Fibroblast of skin of scalp (primary cell): ENCODE data around the gene NIPA2.

Source experiments
- DNase-seq: peaks from one replicate; pipeline ENCODE4 v3.0.0-alpha.2; 2013

The NIPA2 gene

DNA sequence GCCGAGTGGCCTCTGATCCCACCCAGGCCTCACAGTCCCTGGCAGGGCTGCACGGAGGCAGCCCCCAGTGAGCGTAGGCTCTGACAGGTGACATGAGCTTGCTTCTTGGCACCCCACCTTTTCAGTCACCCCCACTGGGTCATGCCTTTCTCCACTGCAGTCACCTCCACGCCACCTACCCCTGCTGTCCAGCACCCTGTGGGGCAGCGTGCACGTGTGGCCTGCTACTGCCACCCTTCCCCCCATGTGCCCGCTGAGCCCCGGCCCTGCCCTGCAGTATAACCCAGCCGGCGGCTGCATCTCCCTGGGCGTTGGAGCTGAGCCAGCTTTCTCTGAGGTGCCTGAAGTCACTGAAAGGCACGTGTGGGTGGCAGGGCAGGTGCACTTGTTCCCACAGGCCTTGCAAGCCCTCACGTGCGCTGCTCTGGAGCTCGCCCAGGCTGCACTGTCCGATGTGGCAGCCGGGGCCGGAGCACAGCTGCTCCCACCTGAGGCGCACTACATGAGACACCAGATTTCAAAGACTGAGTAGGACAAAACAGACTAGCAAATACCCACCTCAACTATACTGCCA, 65.6 kb downstream of the NIPA2 start:
- no peak for DNase-seq

DNA sequence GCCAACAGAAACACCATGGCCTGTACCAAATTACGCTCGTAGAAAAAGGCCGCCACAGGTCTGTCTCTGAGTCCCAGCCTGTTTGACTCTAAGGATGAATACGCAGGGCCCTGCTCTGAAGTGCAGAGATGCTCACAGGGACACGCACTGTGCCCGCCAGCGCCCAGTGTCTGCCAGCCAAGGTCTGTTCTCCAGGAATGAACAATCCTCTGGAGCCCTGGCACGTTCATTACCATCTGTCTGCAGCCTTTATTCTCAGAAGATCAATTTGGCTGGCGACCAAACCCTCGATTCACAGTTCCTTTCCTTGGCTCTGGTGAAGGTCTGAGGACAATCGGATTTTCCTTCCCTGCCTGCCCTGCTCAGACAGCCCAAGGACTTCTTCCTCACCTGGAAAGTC, 66.3 kb downstream of the NIPA2 start:
- DNase-seq = no peak

DNA sequence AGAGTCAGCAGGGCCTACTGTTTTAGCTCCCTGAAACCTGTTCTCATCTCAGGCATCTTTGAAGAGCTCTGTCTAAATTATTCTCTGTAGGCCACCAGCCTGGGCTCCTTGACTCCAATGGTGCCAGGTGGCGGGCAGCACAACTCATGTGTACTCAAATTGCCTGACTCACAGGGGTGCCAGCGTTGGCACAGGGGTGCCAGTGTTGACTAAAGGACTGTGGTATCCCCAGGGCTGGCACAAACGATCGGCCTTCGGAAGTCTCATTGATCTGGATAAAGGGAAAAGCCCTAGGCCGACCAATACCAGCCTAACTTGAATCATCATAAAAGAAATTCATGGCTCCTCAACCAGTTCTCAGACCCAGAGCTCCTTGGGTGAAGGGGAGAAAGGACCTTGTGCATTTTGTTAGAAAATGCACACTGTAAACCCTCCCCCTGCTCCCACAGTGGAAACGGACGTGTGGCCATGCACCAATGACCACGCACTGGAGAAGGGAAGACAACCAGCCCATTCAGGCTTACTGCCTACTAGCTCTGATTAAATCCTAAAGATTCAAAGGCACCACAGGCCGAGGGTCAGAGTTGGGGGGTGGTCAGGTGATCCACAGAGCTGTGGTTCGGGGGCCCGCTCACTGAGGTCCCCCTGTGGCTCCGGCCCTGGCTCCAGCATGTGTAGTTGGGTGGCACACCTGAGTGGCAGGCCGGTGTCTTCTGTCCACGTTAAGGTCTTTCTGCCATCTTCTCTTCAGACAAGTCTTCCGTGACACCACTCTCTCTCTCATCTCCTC, 68.9 kb downstream of the NIPA2 start:
- DNase-seq = no peak

DNA sequence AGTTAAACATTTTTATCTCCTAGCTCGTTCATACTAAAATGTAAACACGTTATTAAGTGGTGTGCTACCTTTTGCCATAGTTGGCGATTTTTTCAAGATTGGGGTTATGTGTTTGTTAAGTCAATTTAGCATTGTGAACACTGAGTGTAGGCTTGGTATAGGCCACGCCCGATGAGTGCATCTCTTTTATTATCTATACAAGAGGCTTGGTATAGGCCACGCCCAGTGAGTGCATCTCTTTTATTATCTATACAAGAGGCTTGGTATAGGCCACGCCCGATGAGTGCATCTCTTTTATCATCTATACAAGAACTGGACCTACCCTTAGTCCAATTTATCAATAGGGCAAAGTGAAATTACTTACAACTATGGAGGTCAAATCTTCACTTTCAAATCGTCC, 70.4 kb downstream of the NIPA2 start:
- no peak for DNase-seq

DNA sequence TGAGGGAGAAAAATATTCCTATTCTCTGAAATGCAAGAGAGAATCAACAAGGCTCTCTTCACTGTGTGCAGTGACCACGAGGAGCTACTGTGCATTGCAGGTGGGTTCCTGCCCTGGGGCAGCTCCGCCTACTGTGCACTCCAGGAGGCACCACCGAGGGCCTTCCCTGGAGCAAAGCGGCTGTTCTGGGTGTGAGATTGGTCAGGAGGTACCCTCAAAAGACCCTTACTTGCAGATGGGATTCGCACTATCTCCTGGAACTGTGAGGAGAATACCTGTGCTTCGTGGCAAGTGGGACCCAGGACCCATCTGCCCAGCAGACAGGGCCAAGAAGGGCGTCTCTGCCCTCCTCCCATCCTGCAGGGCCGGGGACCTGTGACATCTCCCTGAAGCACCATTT, 72.8 kb downstream of the NIPA2 start:
- no peak for DNase-seq

DNA sequence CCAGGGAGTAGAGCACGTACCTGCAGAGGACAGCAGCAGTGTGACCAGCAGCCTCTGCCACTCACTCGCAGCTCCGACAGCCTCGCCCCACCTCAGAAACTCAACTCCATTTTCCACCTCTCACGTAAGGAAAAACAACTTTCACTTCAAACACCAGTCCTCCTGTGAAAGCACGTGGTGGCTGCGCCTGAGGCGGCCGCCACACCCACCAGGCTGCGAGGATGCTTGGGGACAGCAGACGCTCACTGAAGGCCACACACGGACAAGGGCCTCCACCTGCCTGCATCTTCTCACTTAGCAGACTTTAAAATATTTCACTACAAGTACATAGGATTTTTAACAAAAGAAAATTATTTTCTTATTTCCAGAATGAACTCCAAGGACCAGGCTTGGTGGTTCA, 73.8 kb downstream of the NIPA2 start:
- no peak for DNase-seq

DNA sequence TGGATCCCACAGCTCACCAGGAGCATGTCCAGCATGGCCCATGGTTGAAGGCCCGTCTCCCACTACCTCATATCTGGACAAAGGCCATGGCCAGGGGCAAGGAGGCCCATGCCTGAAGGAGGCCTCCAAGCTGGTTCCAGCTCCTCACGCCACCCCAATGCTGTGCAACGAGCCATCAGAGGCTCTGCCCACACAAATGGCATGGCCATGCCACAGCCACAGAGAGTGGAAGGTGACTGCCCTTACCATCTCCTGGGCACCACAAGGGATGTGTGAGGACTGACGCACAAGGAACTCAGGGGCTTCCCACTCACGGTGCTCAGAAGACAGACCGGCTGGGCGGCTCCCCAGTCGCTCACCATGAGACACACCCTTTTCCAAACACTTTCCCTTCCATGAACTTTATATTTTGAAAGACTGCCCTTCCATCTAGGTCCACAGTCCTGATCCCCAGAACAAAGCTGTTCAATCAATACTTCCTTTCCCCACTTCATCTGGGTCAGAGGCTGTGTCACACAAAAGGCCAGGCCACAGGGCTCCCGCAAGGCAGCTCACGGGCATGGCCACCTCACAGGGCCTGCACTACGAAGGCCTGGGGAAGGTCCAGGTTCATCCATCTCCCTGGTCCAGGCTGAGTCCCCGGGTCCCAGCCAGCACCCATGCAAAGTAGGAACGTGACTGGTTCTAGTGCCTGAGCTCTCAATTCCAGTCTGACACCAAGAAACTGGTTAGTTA, 75.3 kb downstream of the NIPA2 start:
- no peak for DNase-seq

DNA sequence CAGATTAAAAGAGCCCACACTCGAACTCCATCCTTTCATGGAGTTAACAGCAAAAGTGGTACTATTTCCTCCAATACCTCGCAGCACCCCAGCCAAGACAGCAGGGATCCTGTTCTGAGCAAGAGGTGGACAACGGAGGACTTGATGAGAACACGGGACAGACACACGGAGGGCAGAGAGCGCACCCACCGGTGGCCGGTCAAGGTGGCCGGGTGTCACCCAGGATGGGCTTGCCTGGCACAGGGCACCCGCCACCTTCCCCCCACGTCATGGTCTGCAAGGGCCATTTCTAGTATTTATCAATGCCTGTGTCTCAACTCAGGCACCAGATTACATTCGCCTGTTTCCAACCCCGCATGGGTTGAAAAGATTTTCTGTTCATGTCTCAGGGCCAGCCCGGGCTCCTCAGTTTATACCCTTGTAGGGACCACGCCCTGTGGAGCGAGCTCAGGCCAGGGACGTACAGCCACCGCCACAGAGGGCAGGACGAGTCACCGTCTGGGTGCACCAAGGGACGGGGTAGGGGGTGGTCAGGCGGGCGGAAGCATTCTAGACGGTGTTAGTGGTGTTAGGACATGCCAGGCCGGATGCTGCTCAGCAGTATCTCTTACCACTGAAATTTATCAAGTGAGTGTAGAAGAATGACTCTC, 77.5 kb downstream of the NIPA2 start:
- no peak for DNase-seq

DNA sequence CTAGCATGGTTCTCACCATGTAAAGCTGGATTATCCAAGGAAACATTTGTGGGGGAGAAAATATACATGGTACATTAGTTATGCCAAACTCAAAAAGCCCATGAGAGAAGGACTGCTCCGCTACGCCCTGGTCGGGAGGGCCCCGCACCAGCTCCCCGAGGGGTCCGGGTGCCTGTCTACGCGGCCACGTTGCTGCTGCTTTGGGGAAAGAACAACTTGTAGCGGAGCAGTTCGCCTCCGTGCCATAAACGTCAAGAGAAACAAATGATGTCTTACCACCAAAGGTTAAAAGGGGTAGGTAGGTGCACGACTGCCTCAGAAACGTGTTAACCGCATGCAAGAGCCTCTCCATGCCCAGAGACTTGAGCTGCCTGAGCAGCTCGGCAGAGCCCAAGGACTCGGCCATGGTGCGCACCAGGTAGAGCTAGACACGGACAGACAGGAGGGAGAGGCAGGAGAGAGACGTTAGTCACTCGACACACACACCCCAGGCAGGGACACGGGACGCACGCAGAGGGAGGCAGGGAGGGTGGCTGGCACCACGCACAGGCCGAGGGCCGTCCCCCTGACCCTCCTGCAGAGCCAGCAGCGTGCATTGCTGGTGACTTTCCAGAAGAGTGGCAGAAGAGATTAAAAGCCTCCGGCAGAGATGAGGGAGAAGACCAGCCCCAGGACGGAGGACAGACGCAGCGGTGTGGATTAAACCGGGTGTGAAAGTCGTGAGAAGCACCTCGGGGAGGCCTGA, 78.3 kb downstream of the NIPA2 start:
- DNase-seq = no peak

DNA sequence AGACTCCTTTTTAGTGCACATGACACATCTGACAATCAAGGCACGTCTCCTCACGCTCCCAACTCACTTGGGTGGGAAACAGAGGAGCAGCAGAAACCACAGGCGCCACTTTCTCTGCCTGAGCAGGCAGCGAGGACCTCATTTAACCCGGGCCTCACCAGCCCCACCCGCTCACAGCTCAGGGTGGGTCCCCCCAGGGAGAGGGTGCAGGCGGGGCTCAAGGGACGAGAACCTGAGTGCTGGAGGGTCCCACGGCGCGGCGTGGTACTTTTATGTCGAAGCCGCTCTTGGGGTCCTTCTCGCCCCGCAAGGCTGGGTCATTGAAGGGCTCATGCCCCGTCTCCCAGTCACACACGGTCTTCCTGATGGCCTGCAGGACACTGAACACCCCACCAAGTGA, 79.1 kb downstream of the NIPA2 start:
- no peak for DNase-seq
